SK-N-SH treated with all-trans-retinoic acid at 6 μM for 48 hours (cell line): ENCODE data around the gene SNUPN.

ENCODE experiments used
- ATAC-seq: fragments of 200-7000 bp; cut with Tn5 transposase; 3 replicates; pipeline ENCODE4 v1.9.1; 2020; ENCODE audit warnings: mild to moderate bottlenecking, moderate library complexity
- ARNTL ChIP-seq: fragments of 450-650 bp; formaldehyde crosslinking; IDR thresholded peaks from 2 replicates; pipeline ENCODE4 v1.5.0; 2020; ENCODE audit warnings: low read depth, mild to moderate bottlenecking, moderate library complexity, borderline replicate concordance
- BACH2 ChIP-seq: fragments of 250-450 bp; sonication (Bioruptor Pico); IDR thresholded peaks from 2 replicates; pipeline ENCODE4 v1.9.0; 2021; ENCODE audit warnings: mild to moderate bottlenecking, borderline replicate concordance
- CSDC2 ChIP-seq: fragments of 250-450 bp; sonication (Bioruptor Pico); IDR thresholded peaks from 2 replicates; pipeline ENCODE4 v1.5.0; 2020; ENCODE audit warnings: mild to moderate bottlenecking, moderate library complexity
- CSRNP3 ChIP-seq: fragments of 250-450 bp; sonication (Bioruptor Pico); IDR thresholded peaks from 2 replicates; pipeline ENCODE4 v1.5.1; 2021; ENCODE audit warnings: mild to moderate bottlenecking, moderate library complexity
- ESRRG ChIP-seq: fragments of 250-450 bp; sonication (Bioruptor Pico); IDR thresholded peaks from 2 replicates; pipeline ENCODE4 v1.6.1; 2021; ENCODE audit warnings: mild to moderate bottlenecking
- GLIS3 ChIP-seq: fragments of 250-450 bp; sonication (Bioruptor Pico); IDR thresholded peaks from 2 replicates; pipeline ENCODE4 v1.5.0; 2020; ENCODE audit warnings: mild to moderate bottlenecking, moderate library complexity
- OSR1 ChIP-seq: fragments of 250-450 bp; sonication (Bioruptor Pico); IDR thresholded peaks from 2 replicates; pipeline ENCODE4 v1.8.0; 2022; ENCODE audit warnings: moderate library complexity, mild to moderate bottlenecking, inconsistent platforms
- PATZ1 ChIP-seq: fragments of 250-450 bp; sonication (Bioruptor Pico); IDR thresholded peaks from 2 replicates; pipeline ENCODE4 v1.8.0; 2020; ENCODE audit warnings: mild to moderate bottlenecking, moderate library complexity, borderline replicate concordance
- PPARA ChIP-seq: fragments of 250-450 bp; sonication (Bioruptor Pico); IDR thresholded peaks from 2 replicates; pipeline ENCODE4 v1.5.0; 2020; ENCODE audit warnings: mild to moderate bottlenecking, borderline replicate concordance
- RARB ChIP-seq: fragments of 250-450 bp; sonication (Bioruptor Pico); IDR thresholded peaks from 2 replicates; pipeline ENCODE4 v1.8.0; 2021; ENCODE audit warnings: mild to moderate bottlenecking, moderate library complexity
- SNAI2 ChIP-seq: fragments of 250-450 bp; sonication (Bioruptor Pico); IDR thresholded peaks from 2 replicates; pipeline ENCODE4 v1.5.0; 2020; ENCODE audit warnings: mild to moderate bottlenecking, moderate library complexity
- TCF4 ChIP-seq: fragments of 250-450 bp; sonication (Bioruptor Pico); IDR thresholded peaks from 2 replicates; pipeline ENCODE4 v1.8.0; 2021; ENCODE audit warnings: mild to moderate bottlenecking, moderate library complexity, borderline replicate concordance
- TOX ChIP-seq: fragments of 250-450 bp; sonication (Bioruptor Pico); IDR thresholded peaks from 2 replicates; pipeline ENCODE4 v1.8.0; 2021; ENCODE audit warnings: mild to moderate bottlenecking, moderate library complexity, borderline replicate concordance
- TSHZ2 ChIP-seq: fragments of 250-450 bp; sonication (Bioruptor Pico); IDR thresholded peaks from 2 replicates; pipeline ENCODE4 v1.5.0; 2020; ENCODE audit warnings: mild to moderate bottlenecking, moderate library complexity
- ZFP3 ChIP-seq: fragments of 250-450 bp; sonication (Bioruptor Pico); IDR thresholded peaks from 2 replicates; pipeline ENCODE4 v1.5.0; 2020; ENCODE audit warnings: mild to moderate bottlenecking, moderate library complexity
- ZFP30 ChIP-seq: fragments of 450-650 bp; formaldehyde crosslinking; IDR thresholded peaks from 2 replicates; pipeline ENCODE4 v1.5.0; 2022; ENCODE audit warnings: mild to moderate bottlenecking, moderate library complexity
- ZNF565 ChIP-seq: fragments of 450-650 bp; formaldehyde crosslinking; conservative IDR thresholded peaks from 2 replicates; pipeline ENCODE4 v1.5.0; 2020; ENCODE audit warnings: low read depth, mild to moderate bottlenecking, moderate library complexity
- ZNF70 ChIP-seq: fragments of 450-650 bp; formaldehyde crosslinking; IDR thresholded peaks from 2 replicates; pipeline ENCODE4 v1.5.0; 2020; ENCODE audit warnings: mild to moderate bottlenecking, moderate library complexity
- ZNF8 ChIP-seq: fragments of 450-650 bp; formaldehyde crosslinking; IDR thresholded peaks from 2 replicates; pipeline ENCODE4 v1.5.0; 2020; ENCODE audit warnings: mild to moderate bottlenecking, moderate library complexity
- TF ChIP-seq, protein P1 (sequence below): fragments of 250-450 bp; sonication (Bioruptor Pico); IDR thresholded peaks from 2 replicates; pipeline ENCODE4 v1.5.1; 2020; ENCODE audit warnings: low read depth, mild to moderate bottlenecking, moderate library complexity
- TF ChIP-seq, protein P2 (sequence below): fragments of 250-450 bp; sonication (Bioruptor Pico); IDR thresholded peaks from 2 replicates; pipeline ENCODE4 v1.8.0; 2021; ENCODE audit warnings: low read depth, mild to moderate bottlenecking, moderate library complexity, borderline replicate concordance

SNUPN gene

GRCh38 chr15:75673426-75674235, 48.1 kb upstream of the SNUPN start (continued):
- TF ChIP-seq ZNF565 (no peak), SNAI2 (CRISPR knock-in tag) (no peak), GLIS3 (CRISPR knock-in tag) (no peak), BACH2 (no peak), TOX (CRISPR knock-in tag) (no peak), PPARA (CRISPR knock-in tag) (no peak)
- TF ChIP-seq, protein P1, sequence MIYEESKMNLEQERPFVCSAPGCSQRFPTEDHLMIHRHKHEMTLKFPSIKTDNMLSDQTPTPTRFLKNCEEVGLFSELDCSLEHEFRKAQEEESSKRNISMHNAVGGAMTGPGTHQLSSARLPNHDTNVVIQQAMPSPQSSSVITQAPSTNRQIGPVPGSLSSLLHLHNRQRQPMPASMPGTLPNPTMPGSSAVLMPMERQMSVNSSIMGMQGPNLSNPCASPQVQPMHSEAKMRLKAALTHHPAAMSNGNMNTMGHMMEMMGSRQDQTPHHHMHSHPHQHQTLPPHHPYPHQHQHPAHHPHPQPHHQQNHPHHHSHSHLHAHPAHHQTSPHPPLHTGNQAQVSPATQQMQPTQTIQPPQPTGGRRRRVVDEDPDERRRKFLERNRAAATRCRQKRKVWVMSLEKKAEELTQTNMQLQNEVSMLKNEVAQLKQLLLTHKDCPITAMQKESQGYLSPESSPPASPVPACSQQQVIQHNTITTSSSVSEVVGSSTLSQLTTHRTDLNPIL (CRISPR knock-in tag): no peak

DNA sequence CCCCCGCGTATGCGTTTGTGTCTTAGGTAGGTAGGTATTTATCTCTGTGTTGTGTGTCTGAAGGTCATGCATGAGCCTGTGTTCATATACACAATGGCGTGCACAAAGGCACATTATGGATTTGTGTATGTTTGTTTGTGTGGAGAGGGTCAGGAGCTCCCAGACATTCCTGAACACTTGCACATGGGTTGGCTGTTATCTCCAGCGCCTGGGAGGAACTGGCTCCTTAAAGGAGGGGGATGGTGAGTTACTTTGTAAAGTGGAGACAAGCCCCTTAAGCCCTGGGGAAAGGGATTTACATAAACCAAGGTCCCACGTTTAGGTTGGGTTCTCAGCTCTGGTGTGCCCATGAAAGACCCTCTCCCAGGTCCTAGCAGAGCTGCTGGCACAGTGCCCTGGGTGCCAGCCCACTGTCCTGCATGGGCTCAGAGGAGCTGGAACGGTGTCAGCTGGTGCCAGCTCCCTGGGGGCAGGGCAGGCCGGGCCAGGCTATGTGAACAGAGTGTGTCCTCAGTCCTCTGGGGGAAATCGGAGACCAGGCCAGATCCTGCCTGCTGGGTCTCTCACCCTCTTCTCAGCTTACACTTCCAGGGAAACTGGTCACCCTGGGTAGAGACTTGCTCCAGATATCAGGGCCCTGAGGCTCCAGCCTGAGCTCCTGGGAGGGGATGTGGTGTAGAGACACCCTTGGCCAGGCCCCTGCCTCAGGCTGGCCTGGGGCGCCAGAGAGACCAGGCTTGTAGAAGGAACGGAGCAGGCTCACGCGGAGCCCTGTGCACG, 47.3 kb upstream of the SNUPN start:
- TF ChIP-seq BACH2: no peak
- no peak for TF ChIP-seq TCF4 (CRISPR knock-in tag)
- TF ChIP-seq GLIS3 (CRISPR knock-in tag): no peak
- TF ChIP-seq ZFP3 (CRISPR knock-in tag): no peak
- TF ChIP-seq OSR1 (CRISPR knock-in tag): no peak
- no peak for TF ChIP-seq ZNF8 (CRISPR knock-in tag)
- no peak for TF ChIP-seq ZNF565
- no peak for TF ChIP-seq TOX (CRISPR knock-in tag)
- no peak for TF ChIP-seq ARNTL (CRISPR knock-in tag)
- no peak for TF ChIP-seq SNAI2 (CRISPR knock-in tag)
- no peak for TF ChIP-seq ZFP30
- TF ChIP-seq RARB (CRISPR knock-in tag): no peak
- TF ChIP-seq, protein P1 (CRISPR knock-in tag): no peak
- no peak for TF ChIP-seq CSRNP3 (CRISPR knock-in tag)
- no peak for TF ChIP-seq CSDC2 (CRISPR knock-in tag)
- TF ChIP-seq PATZ1: no peak
- ATAC-seq: peak; percentile 50

DNA sequence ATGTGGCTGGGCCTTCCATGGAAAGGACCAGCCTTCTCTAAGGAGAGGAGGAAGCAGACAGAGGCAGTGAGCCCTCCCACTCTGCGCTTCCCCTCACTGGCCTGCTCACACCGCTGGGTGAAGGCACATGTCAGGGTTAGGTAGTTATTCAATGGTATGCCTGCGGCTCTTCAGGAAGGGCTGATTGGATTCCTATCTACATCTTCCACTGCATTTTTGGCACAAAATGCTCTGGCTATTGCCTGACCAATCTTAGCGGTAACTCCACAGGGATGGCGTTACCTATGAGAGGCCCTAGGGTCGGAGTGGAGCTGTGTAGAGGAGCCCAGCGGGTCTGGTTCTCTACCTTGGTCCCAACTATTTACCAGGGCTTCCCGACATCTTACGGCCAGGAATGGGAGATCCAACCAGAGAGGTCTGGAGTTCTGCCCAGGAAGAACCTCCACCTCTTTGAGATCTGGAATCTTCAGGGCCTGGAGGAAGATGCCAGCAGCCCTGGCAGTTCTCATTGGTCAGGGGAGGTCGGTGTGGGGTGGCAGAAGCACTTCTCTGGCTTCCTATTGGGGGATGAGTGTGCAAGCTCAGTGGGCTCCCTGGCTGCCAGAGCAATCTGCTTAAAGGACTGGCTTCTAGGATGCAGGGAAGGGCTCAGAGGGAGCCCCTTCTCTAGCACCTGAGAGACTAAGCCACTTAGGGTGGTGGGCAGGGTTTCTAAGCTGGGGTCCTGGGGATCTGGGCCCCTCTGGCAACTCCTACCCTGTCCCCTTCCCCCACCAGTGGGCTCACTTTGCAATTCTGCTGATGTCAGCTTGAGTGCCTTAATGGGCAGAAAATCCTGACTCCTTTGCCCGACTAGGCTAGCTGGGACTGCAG, 46.4 kb upstream of the SNUPN start:
- peak; percentile 18; the same call in 2 of the 3 replicates for ATAC-seq
- TF ChIP-seq, protein P2, sequence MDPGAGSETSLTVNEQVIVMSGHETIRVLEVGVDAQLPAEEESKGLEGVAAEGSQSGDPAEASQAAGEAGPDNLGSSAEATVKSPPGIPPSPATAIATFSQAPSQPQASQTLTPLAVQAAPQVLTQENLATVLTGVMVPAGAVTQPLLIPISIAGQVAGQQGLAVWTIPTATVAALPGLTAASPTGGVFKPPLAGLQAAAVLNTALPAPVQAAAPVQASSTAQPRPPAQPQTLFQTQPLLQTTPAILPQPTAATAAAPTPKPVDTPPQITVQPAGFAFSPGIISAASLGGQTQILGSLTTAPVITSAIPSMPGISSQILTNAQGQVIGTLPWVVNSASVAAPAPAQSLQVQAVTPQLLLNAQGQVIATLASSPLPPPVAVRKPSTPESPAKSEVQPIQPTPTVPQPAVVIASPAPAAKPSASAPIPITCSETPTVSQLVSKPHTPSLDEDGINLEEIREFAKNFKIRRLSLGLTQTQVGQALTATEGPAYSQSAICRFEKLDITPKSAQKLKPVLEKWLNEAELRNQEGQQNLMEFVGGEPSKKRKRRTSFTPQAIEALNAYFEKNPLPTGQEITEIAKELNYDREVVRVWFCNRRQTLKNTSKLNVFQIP (CRISPR knock-in tag): no peak
- TF ChIP-seq PPARA (CRISPR knock-in tag): no peak
- no peak for TF ChIP-seq TCF4 (CRISPR knock-in tag)
- no peak for TF ChIP-seq PATZ1
- no peak for TF ChIP-seq OSR1 (CRISPR knock-in tag)
- TF ChIP-seq ZNF70 (CRISPR knock-in tag): no peak
- no peak for TF ChIP-seq ZNF8 (CRISPR knock-in tag)
- TF ChIP-seq ZFP3 (CRISPR knock-in tag): no peak
- TF ChIP-seq RARB (CRISPR knock-in tag): no peak
- TF ChIP-seq TSHZ2: no peak
- no peak for TF ChIP-seq ZNF565
- no peak for TF ChIP-seq ESRRG
